Erythroblast (primary cell): ENCODE results near the gene DCAF8.

Experiments
- DNase-seq, 2 experiments: peaks; one replicate each; lab custom pipeline; 2025; lab: John Stamatoyannopoulos, UW
- GATA1 ChIP-seq: IDR thresholded peaks from 2 replicates; pipeline ENCODE4 v1.6.1; 2011; ENCODE audit warnings: low read depth, mild to moderate bottlenecking, control low read depth, low read length, moderate library complexity
- POLR2A ChIP-seq: IDR thresholded peaks from 2 replicates; pipeline ENCODE4 v1.6.1; 2011; ENCODE audit warnings: mild to moderate bottlenecking, low read length

Gene DCAF8

DNA sequence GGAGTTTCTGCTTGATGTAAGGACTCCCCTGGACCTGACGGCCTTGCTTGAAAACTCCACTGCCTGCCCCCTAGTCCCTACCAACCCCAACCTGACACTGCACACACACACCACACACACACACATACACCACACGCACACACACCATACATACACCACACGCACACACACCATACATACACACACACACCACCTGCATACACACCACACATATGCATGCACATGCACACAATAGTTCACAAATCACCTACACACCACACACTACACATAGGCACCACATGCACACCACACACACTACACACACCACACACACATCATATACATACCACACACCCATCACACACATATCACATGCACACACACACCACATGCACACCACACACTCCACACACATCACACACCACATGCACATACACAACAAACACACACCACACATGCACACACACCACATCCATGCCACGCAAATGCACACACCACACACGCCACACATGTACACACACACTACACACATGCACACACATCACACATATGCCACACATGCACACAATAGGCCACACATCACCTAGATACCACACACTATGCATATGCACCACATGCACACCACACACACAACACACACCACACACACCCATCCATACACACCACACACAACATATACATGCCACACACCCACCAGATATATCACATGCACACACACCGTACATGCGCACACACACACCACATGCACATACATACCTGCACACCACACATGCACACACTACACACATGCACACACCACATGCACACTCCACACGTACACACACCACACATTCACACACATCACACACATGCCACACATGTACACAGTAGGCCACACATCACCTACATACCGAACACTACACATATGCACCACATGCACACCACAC is 68.3 kb downstream of the DCAF8 start:
- peak in 1 of 2 experiments; percentile 27 for DNase-seq
- TF ChIP-seq GATA1 (no peak), POLR2A (no peak)

DNA sequence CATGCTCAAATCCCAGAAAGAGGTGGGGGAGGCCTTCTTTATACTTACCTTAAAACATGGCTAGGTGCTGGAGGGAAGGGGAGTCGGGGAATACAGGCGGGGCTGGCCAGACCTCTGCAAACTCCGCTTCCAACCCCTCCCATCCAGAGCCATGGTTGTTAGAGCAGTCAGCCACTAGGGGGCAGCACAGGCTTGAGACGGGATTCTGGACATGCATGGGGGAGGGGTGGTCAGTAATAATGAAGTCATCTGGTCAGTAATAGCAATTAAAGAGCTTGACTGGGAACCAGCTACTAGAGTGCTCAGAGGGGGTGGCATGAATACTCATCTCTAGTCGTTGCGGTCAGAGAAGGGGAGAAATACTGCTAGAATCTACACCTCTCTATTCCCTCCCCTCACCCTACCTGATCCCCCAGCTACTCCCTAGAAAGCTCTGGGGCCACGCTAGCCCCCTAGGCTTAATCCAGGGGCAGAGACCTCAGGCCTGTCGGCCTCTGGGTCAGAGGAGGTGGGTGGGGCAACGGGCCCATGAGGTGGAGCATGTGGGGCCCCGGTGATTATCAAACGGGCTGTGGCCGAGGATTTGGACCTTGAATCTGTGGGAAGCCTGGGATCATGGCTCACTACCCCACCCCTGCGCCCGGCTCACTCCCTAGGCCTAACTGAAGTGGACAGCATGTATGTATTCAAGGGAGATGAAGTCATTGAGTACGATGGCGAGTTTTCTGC is 69.1 kb downstream of the DCAF8 start:
- no peak for TF ChIP-seq POLR2A

DNA sequence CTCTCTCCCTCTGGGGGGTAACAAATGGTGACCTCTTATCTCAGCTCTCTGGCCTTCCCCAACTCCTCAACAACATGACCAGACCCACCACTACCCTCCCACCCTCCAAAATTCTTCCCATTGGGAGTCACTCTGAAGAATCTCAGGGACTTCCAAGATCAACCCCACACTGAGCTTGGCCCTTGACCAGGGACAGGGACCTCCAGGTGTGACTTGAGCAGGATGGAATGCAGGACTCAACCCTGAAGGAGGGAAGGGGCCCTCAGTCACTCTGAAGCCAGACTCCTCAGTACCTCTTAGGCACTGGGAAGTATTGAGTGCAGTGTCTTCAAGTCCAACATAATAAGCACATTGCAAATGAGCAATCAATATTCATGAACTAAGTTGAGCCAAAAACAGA is 70.1 kb downstream of the DCAF8 start:
- no peak for DNase-seq
- TF ChIP-seq GATA1 = no peak
- TF ChIP-seq POLR2A = no peak

More for the DNA sequence above, 69.1 kb downstream of the DCAF8 start:
- DNase-seq = peak; percentile 82 to 90

DNA sequence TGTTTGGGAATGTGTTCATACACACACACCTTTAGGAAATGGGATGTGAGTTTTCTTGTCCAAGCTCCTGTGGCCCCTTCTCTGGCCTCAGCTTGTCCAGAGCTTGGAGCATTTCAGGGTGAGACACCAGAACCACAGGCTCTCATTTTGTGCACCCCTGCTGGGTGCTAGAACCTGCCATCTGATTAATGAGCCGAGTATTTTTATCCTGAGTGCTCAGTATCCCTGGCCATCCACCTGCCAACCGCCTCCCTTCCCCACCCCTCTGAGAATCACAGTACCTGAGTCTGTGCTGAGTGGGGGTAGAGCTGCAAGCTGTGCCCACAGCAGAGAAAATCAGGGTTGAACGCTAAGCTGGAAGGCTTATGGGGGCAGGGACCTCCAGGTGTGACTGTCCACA is 70.6 kb downstream of the DCAF8 start:
- DNase-seq = no peak
- TF ChIP-seq POLR2A (no peak), GATA1 (no peak)

DNA sequence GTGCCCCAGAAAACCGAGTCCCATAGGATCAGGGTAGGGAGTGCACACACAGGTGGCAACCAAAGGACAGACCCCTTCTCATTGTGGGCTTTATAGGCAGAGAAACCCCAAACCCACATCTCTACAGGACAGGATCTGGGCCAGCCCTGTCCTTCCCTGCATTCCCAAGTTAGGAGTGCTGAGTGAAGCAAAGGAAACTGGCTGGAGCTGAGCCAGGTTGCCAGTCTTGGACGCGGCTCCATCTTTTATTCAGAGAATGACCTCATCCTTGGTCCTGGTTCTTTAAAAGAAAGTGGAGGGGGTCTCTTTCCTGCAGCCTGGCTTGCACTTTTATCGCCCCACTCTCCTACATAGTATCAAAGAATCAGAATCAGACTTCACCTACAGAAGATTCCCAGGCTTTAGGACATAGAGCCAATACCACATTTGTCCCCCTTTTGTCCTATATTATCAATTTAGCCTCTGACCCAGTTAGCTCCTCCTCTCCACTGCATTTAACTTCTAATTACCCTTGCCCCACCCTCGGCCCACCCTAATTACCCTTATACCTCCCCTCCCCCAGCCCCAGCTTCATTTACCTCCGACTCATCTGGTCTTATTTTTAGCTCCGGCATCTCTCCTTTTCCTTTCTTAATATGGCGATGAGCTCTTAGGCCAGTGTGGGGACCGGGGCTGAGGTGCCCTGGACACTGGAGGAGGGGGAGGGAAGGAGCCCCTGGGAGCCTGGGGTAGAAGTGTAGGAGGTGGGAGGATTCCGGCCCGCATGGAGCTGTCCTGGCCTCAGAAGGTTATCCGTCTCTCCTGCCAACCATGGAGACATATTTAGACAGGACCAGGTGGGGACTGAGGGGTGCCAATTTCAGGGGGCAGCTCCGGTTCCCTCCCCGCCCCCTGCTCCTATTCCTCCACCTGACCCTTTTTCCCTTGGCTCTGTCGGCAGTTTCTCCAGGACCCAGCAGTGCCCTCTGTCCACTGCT is 72.4 kb downstream of the DCAF8 start, which contains the start of gene CASQ1:
Gene CASQ1, plus strand, starts transcription at position 927 of the 977 bp plus-strand sequence. CDS start 177 bp downstream, outside the sequence.
- TF ChIP-seq POLR2A (no peak), GATA1 (no peak)
- DNase-seq = no peak

DNA sequence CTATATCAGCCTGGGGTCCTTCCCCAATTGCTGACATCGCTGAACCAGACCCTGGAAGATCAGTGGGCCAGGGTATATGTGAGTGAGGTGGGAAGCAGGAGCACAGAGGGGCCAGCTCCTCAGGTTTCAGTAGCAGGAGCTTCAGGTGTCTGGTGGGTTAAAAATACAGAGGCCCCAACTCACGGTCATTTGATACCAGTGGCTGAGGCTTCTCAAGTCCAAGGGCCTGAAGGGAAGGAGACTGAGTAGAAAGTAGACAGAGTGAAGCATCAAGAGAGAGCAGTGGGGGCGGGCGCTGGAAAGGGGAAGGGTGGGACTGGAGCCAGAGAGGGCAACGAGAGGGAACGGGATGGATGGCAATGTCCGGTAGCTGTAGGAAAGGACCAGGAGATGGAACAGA is 74.0 kb downstream of the DCAF8 start:
- DNase-seq = no peak
- TF ChIP-seq POLR2A = no peak
- TF ChIP-seq GATA1 = no peak

DNA sequence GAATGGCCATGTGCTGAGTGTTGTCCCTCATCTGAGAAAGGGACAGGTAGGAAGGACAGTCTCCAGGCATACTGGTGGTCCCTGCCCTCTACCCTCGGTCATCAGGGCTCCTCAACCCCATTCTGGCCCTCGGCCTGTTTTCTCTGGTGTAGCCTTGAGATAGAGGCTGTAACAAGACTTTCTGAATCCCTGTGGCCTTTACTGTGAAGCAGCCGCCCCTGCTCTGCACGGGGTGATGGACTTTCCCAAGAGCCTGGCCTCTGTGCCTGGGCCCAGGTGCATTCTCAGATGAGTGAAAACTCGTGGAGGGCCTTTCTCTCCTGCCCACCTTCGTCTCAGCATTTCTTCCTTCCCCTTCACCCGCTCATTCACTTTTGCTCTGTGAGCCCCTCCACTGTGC is 74.9 kb downstream of the DCAF8 start:
- no peak for TF ChIP-seq GATA1
- no peak for TF ChIP-seq POLR2A
- no peak for DNase-seq

DNA sequence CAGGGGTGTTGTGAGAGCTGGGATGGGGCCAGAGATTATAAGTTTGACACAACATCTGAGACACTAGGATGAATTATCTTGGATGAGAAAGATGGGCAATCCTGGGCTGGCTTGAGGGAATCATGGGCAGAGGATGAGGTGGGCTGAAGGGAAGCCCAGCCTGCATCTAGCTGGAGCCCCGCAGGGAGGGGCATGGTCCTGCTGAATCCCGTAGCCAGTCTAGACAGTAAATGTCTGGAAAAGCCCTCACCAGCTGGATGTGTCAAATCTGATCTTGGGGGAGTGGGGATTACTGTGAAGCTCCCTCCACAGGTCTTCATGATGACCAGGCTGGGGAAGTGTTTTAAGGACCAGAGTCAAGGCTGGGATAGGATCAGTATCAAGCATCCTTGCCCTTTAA is 75.6 kb downstream of the DCAF8 start:
- TF ChIP-seq POLR2A (no peak), GATA1 (no peak)
- no peak for DNase-seq

DNA sequence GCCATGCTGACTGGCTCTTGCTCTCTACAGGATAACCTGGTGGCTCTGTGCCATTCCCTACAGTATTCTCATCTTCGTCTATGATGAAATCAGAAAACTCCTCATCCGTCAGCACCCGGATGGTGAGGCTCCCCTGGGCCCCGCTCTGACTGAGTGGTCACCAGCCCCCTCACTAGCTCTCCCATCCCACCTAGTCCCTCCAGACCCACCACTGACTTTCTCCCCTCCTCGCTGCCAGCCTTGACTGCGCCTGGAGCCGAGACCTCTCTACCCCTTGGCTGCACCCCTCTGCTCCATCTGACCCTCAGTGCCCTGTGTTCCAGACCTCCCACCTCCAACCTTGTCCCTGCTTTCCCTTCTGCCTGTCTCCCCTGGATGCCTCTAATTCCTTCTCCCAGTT is 76.1 kb downstream of the DCAF8 start:
- no peak for TF ChIP-seq GATA1
- TF ChIP-seq POLR2A = no peak
- no peak for DNase-seq

DNA sequence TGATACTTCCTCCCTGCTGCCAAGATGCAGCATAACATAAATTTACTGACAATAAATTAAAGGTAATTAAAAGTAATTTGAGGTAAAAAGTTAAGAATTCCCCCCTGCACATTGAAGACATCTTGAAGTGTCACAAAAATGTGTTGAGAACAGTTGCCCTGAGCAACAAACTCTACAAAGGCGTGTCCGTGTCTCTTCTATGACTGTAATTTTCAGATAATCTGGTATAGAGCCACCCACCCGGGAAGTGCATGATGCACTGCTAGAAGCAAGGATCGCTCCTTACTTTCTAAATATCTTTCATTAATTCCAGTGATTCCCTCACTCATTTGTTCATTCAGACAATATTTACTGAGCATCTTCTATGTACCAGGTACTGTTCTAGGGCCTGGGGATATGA is 83.0 kb downstream of the DCAF8 start:
- TF ChIP-seq POLR2A (no peak), GATA1 (no peak)

DNA sequence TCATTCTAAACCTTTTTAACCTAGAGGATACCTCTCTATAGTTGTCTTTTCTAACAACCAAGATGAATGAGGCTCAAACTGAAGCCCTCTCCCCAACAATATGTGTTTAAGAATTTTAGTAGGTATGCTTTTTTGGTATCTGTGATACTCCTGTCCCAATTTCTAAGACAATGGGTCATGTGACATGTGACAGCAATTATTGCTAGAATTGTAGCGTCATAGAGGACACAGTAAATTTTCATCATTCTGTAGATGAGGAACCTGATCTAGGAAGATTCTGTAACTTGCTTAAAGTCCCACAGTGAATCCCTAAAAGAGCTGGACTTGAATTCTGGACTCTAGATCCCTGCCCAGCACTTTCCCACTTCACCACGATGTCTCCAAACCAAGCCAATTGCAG is 83.6 kb downstream of the DCAF8 start:
- TF ChIP-seq GATA1 (no peak), POLR2A (no peak)
- no peak for DNase-seq

More for the DNA sequence above, 83.0 kb downstream of the DCAF8 start:
- peak; percentile 34 to 62 for DNase-seq

DNA sequence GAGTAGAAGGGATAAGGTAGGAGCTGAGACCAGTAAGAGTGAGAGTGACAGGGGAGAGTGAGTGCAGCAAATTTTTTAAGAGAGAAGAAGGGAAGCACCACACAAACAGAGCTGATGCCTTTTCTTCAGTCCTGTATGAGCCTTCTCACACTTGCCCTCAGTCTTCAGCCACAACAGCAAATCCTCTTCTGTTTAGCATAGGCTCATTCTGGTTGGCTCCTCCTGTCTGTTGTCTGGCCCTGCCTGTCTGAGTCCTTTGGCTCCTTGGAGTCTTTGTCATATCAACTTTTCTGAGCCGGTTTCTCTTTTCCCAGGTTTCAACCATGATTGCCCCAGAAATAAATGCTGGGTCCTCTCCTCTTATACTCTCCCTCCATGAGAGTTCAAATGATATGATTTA is 84.7 kb downstream of the DCAF8 start:
- no peak for DNase-seq

DNA sequence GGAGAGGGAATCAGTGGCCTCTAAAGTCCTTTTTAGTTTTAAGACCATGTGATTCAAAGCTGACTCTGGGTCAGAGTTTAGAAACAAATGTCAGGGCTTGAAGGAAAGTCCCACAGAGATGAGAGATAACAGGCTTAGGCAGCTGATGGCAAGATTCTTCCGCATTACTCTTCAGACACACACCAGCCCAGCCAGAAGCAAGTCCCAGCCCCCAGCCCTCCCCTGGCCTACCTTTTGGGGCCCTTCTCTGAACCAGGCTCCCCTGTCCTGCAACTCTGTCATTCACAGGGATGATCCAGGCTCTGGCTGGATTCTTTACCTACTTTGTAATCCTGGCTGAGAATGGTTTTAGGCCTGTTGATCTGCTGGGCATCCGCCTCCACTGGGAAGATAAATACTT is 85.1 kb downstream of the DCAF8 start:
- TF ChIP-seq GATA1 (no peak), POLR2A (no peak)
- no peak for DNase-seq

More for the DNA sequence above, 84.7 kb downstream of the DCAF8 start:
- TF ChIP-seq POLR2A (no peak), GATA1 (no peak)

DNA sequence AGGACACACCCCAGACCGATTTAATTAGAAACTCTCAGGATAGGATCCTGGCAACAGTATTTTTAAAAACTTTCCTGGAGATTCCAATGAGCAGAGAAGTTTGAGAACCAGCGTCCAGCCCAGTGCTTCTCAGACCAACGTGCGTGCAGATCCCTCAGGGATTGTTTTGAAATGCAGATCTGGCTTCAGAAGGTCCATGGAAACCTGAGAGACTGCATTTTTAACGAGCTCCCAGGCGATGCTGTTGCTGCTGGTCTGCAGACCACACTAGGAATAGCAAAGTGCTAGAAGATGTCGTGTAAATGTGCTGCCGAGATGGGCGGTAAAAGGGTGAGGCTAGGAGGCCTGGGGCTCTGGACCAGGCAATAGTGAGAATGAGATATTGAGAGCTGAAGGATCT is 90.4 kb downstream of the DCAF8 start:
- TF ChIP-seq GATA1 (no peak), POLR2A (no peak)
- no peak for DNase-seq
